GM19351 (cell line): ENCODE results near the gene SETBP1.

Experiments used
- ATAC-seq: cut with Tn5 transposase; IDR thresholded peaks from one replicate; pipeline ENCODE4 v1.9.1; 2021; ENCODE audit warnings: mild to moderate bottlenecking, moderate library complexity; ENCODE audit not compliant: unreplicated experiment

The SETBP1 gene

GRCh38 chr18:44680273-44681075 lies at the start of gene SETBP1:
Gene SETBP1, plus strand, starts transcription at chr18:44680888. Its CDS starts 20,459 bp downstream, at chr18:44701347.
- ATAC-seq: peak; percentile 15

DNA sequence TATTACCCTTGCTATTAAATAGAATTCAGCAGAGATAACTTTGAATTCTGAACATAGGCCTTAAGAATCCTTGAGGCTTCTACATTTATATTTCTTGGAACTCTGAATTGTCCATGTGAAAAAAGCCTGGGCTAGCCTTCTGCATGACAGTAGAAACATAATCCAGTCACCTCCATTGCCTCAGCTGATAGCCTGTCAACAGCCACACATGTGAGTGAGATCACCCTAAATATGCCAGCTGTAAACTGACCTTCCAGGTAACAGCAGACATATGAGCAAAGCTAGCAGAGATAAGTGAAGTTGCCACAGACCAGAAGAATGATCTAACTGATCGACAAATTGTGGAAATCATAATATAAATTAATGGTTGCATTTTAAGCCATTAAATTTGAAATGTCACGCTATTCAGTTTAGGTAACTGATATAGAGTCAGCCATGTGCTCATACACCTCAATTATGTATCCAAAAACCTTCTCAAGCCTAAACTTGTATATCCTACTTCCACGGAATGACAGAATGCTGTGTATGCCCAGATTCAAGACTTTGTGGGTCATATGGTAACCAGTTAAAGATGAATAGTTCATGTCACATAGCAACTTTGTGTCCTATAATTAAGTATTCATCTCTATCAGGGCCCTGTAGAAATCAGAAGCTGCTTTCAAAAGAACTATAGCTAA lies 48.1 kb upstream of the SETBP1 start:
- ATAC-seq: no peak

- no peak for ATAC-seq
Observed at GRCh38 chr18:44635546-44635945, 45.1 kb upstream of the SETBP1 start.

- peak; percentile 90 for ATAC-seq
Observed at GRCh38 chr18:44636241-44636640, 44.4 kb upstream of the SETBP1 start.

- ATAC-seq: no peak
Observed at GRCh38 chr18:44637210-44638033, 43.3 kb upstream of the SETBP1 start.

DNA sequence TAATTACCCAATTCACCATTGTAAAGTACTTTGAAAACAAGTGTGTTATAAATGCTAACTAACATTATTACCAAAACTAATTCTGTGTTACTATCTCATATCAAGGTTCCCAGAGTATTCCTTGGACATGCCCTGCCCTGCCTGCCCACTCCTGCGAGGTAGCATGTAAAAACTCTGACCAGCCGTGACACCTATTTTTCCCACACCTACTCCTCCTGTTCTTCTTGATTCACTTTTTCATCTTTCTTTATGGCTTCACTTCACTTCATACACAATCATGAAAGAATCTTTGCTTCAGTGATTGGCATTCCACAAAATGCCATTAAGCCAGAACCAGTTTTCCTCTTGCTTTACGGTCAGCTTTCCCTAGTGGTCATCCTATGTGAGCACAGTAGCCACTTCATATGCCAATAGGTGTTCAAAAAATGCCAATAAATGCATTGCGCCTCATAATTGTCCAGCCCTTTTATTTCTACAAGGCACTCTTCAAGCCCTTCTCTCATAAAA lies 42.6 kb upstream of the SETBP1 start:
- ATAC-seq: no peak

DNA sequence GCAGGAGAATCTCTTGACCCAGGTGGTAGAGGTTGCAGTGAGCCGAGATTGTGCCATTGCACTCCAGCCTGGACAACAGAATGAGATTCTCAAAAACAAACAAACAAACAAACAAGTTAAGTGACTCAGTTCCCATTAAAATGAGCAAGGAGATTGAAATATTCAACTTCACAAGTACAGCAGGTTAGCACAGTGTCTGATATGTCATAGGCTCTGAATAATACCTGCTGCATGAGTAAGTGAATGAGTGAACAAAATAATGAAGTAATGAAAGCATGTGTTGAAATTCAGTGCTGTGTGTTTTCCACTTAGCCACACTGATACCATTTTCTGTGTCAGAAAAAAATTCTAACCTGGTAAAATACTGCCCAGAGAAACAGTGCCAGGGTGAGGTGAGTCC lies 41.9 kb upstream of the SETBP1 start:
- no peak for ATAC-seq

GRCh38 chr18:44643004-44643403 lies 37.7 kb upstream of the SETBP1 start:
- no peak for ATAC-seq

- no peak for ATAC-seq
Observed at GRCh38 chr18:44651478-44651877, 29.2 kb upstream of the SETBP1 start.

- ATAC-seq: no peak
Observed at GRCh38 chr18:44651918-44652572, 28.6 kb upstream of the SETBP1 start.

DNA sequence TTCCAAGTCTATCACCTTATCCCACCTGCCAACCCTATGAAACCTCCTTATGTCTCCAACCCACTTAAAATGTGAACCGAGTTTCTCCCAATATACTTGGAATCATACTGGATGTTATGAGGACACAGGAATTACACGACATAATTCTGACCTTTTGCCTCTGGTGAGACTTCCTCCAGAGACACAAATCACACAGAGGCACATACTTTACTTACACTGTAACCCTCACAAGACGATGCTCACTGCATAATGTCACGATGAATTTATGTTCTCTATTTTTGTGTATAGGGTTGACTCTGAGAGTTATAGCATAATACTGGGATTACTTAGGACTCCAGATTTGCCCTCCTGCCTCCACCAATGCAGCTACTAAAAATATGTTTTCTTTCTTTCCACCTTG lies 28.0 kb upstream of the SETBP1 start:
- no peak for ATAC-seq

DNA sequence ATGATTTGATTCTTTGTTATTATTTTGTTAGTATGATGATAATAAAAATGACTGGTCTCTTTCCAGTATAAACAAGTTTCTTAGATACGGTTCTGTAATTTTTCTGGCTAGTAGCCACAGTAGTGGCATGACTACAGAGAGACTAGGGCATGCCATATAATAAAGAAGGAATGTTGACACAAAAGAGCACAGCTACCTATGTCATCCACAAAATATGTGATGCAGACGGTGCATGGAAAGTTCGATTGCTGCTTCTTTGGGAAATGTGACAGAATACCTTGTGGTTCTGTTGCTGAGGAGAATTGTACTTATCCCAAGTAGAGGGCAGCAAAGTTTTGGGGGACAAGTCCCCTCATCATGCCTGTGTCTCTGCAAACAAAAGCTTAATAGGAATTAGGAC lies 26.1 kb upstream of the SETBP1 start:
- no peak for ATAC-seq

- no peak for ATAC-seq
Observed at GRCh38 chr18:44655435-44655834, 25.3 kb upstream of the SETBP1 start.

DNA sequence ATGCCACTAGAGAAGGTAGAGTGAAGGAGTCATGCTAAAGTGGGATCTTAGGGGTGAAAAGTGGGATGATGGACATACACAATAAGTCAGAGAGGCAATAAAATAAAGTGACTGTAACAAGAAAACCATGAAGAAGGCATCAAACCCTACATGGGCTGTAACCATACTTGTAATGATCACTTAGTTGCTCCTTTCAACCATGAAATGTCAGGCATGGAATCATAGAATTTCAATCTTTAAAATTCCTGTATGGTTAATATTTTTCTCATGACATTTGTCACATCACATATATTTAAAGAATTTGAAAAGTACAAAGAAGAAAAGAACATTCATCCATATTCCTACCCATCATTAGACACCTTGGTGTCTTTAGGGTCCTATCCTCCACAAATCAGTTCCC lies 20.9 kb upstream of the SETBP1 start:
- no peak for ATAC-seq

- no peak for ATAC-seq
Observed at GRCh38 chr18:44668270-44668975, 12.3 kb upstream of the SETBP1 start.

- no peak for ATAC-seq
Observed at GRCh38 chr18:44671914-44672313, 8.8 kb upstream of the SETBP1 start.

GRCh38 chr18:44672506-44672905 lies 8.2 kb upstream of the SETBP1 start:
- ATAC-seq: no peak

DNA sequence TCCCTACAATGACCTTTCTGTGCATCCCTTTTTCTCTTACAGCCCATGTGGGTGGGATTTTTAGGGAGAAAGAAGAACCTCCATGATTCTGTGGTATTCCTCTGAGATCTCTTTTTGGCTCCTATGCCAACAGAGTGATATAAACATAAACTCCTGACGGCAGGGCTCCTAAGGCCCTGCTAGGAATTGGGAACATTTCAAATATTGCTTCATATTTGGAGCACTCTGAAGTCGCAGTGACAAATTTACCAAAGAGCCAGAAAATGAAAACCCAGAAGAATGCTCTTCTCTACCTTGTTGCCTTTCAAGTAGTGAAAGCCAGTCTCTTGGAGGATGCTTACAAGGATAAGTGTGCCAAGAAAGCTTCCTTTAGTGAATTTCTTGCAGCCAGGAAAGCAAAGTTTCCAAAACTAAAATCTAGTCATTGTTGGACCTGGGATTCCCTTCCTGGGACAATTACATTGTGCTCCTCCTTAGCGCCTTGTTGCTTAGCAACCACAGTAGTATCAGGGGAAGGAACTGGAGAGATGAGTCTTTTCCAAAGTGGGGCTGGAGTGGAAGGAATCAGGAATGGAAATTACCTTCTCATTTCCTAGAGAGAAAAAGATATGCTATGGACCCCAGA lies 7.3 kb upstream of the SETBP1 start:
- no peak for ATAC-seq

DNA sequence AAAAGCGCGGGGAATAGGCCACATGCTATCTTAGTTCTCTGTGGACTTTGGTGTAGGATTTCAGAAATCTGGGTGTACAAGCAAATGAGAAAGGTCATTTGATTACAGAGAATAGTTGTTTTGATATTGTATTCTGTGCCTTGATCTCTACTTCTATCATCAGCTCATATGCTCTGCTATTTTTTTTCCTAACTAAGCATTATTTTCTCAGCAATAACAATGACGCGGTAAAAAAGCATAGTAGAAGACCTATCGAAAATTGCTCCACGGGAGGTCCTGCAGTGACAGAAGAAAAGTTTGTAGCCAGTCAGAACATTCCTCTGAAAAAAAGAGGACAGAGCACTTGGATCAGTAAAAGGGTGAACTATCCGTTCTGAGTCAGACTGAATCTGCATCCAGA lies 2.8 kb upstream of the SETBP1 start:
- ATAC-seq: no peak

DNA sequence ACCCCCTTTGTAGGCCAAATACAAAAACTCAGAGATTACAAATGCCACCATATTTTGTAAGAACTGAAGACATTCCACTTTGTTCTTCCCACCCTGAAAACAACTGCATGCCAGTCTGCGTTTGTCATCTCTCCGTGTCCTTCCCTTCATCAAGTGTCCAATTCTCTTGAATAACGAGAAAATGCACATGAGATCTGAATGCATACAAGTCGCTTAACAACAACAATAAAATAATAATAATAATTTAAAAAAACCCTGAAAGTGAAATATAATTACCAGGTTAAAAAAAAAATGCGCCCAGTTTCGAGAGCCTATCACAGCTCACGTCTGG lies 2.0 kb upstream of the SETBP1 start:
- no peak for ATAC-seq
